NK-92 (cell line): Measurements from ENCODE around the gene ZNF235.
"Not testable (repeated sequence)": the region's sequence is repeated elsewhere in the genome, so short reads cannot be mapped to it uniquely, and the experiment has no call there.

Experiments used
- DNase-seq: peaks from one replicate; lab custom pipeline; 2025; ENCODE audit not compliant: unreplicated experiment; lab: John Stamatoyannopoulos, UW

Gene ZNF235

GRCh38 chr19:44304659-44305193 lies at the start of gene ZNF235:
Gene ZNF235, minus strand, starts transcription at chr19:44305025. Its CDS starts 1,621 bp downstream, at chr19:44303404.
- no peak for DNase-seq

GRCh38 chr19:44346556-44346955 lies 41.7 kb upstream of the ZNF235 start:
- DNase-seq, result no peak

DNA sequence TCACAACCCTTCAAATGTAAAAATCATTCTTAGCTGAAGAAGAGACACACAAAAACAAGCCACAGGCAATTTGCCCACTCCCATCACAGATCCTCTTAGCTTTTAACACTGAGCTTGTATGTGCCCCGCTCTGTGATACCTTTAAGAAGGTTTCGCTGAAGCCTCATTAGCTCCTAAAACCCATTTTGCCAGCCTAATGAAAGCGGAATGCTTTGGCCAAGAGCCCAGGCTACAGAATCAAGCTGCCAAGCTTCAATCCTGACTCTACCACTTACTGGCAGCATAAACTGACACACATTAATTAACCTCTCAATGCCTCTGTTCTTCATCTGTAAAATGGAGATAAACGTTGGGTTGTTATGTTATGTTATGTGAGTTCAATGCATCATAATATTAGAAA lies 41.1 kb upstream of the ZNF235 start:
- no peak for DNase-seq

DNA sequence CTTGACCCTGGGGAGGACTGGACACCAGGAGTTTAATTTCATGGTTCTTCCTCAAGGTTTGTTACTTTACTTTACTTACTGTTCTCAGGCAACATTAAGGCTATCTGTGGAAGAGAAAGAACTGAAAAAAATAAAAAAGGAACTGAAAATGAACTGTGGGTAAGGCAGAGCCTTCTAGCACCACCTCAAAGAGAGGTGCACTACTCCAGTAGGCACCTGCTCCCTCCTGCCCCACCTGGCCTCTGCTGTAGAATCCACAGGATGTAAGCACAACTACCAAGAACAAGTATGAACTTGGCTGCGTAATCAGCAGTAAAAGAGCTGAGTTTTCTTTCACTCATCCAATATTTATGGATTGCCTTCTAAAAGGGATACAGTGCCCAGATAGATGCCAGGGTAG lies 39.4 kb upstream of the ZNF235 start:
- DNase-seq, result no peak

DNA sequence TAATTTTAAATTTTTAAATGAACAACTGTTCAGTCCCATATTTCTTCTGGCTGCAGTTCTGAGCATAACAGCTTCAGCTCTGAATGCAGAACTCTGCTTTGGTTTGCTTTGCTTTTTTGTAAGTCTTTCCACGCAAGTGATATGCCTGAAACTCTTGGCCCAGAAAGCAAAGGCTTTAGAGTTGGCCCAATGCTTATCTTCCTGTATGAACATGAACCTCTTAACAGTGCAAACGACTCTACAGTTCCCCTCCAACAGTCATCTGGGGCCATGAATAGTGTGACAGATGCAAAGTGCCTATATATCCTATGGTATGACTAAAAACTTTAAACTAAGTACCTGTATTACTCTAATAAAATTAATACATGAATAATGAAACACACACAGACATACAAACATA lies 37.0 kb upstream of the ZNF235 start:
- no peak for DNase-seq

DNA sequence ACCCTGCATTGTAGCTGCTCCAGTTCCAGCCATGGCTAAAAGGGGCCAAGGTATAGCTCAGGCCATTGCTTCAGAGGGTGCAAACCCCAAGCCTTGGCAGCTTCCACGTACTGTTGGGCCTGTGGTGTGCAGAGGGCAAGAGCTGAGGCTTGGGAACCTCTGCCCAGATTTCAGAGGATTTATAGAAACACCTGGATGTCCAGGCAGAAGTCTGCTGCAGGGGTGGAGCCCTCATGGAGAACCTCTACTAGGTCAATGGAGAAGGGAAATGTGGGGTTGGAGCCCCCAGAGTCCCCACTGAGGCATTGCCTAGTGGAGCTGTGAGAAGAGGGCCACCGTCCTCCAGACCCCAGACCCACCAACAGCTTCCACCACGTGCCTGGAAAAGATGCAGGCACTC lies 29.8 kb upstream of the ZNF235 start:
- not testable (repeated sequence) for DNase-seq

DNA sequence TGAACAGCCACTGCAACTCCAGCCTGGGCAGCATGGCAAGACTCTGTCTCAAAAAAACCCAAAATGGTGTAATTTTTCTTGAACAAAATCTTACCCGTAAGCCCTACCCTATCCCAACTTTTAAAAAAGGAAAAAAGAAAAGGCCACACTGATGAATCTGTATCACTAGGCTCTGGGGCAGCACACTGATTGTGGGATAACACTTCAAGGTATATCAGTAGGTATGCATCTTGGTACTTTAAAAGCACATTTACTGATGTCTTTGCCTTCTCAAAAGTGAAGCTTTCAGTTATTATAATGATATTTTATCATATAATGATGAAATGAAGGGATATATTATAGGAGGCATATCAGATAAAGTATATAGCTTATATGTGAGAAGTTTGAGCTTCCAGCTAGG lies 27.3 kb upstream of the ZNF235 start:
- DNase-seq, result no peak

GRCh38 chr19:44315883-44316282 lies 11.1 kb upstream of the ZNF235 start:
- DNase-seq, result no peak

GRCh38 chr19:44313231-44313630 lies 8.4 kb upstream of the ZNF235 start:
- no peak for DNase-seq

DNA sequence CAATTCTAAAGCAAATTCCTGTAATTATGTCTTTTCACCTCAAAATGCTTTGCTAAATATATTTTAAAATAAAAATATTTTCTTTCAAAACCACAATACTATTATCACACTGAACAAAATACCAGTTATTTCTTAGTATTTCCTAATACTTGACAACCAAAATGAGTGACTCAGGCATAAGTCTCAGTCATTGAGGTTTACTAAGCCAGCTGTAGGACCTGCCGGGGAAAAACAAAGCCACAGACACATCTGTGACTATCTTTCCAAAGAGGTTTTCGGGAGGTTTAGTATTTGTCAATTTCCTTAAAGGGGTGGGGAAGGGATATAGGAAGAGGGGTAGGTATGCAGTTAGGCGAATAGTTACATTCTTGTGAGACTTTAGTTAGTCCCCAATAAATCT lies 3.2 kb upstream of the ZNF235 start:
- no peak for DNase-seq

- DNase-seq, result no peak
Measured at GRCh38 chr19:44306283-44306682, 1.5 kb upstream of the ZNF235 start.

DNA sequence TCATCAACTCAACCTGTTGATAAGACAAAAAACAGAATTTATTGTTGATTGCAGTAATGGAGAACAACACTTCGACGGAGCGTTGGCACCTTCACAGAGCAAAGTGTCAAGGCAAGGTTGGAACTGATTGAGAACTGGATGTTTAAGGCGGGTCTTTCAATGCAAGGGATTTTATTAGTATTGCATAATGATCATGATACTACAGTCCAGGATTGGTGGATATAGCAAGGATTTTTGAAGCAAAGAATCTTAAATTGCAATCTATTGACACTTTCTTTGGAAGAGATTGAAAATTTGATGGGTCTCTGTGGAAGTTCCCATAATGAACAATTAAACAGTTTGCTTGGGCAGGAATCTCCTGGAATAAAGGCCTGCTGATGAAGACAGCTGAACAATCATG lies 632 bp upstream of the ZNF235 start:
- DNase-seq, result no peak

GRCh38 chr19:44303976-44304568 lies 753 bp downstream of the ZNF235 start:
- no peak for DNase-seq

DNA sequence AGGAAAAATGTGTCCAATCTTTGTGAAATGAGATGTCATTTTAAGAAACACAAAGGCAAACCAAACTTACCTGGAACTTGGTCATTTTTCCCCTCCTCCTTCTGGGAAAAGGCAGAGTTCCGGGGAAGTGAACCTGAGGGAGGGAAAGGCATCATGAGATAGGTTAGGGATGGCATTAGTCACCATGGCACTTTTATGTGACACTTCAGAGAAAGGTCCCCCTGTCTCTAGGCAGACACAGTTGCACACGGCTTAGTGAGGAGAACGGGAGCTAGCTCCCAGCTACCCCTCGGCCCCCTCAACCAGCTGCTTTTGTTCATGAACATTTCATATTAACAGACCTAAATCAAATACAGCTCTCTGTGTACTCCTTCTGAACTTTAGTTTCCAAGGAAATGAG lies 1.5 kb downstream of the ZNF235 start:
- no peak for DNase-seq

DNA sequence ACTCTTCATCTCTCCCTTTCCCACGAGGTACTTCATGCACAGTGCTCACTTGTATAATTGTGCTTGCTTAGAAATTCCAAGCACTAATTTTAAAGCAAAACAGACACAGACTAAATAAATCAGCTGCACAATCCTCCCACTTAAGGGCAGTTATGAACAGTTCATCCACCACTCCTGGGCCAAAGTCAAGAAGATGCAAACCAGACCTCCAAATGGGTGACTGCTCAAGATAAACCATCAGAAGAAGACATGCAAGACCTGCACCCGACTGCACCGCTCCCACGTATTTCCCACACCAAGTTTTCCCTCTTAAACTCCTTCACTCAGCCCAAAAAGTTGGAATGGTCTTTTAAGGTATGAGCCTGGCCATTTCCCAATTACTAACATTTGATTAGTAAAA lies 19.9 kb downstream of the ZNF235 start:
- DNase-seq, result no peak

GRCh38 chr19:44282846-44283245 lies 22.0 kb downstream of the ZNF235 start:
- no peak for DNase-seq

- DNase-seq, result no peak
Measured at GRCh38 chr19:44280916-44281315, 23.9 kb downstream of the ZNF235 start.

GRCh38 chr19:44278181-44278690 lies 26.6 kb downstream of the ZNF235 start:
- no peak for DNase-seq

- DNase-seq, result no peak
Measured at GRCh38 chr19:44277331-44277730, 27.5 kb downstream of the ZNF235 start.

DNA sequence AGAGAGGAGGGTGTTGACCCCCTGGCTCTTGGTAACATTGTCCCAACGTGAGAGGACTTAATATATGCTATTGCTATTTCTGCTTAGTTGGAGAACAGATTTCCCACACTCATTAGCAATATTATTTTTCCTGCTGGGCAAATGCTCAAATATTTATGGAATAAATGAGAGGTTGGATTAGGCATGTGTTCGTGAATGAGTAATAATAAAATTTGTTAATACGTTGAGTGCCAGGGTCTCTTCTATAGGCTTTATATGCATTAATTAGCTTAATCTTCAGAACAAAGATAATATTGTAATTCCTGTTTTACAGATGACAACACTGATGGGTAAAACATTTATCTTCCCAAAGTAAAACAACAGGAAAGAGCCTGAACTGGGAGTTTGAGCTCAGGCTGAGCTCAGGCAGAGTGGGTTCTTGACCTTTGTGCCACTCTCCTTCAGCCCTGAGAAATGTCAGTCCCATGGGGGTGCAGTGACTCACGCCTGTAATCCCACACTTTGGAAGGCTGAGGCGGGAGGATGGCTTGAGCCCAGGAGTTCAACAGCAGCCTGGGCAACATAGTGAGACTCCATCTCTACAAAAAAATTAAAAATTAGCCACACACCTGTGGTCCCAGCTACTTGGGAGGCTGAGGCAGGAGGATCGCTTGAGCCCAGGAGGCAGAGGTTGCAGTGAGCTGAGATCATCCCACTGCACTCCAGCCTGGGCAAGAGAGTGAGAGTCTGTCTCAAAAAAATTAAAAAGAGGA lies 44.0 kb downstream of the ZNF235 start:
- DNase-seq, result no peak

DNA sequence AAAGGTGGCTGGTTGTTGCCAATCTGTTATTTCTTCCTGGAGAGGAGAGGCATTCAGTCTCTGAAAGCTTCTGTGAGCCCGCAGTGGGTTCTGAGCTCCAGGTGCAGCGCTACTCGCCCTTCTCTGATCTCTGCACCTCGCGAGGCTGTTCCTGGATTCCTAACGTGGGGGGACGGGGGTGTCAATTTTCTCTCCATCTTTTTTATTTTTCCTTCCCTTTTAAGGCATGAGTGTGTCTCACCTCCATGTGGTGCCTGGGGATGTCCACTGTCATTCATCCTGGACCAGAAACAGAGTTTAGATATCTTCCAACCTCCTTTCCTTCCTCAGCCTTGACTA lies 44.5 kb downstream of the ZNF235 start:
- DNase-seq, result no peak

DNA sequence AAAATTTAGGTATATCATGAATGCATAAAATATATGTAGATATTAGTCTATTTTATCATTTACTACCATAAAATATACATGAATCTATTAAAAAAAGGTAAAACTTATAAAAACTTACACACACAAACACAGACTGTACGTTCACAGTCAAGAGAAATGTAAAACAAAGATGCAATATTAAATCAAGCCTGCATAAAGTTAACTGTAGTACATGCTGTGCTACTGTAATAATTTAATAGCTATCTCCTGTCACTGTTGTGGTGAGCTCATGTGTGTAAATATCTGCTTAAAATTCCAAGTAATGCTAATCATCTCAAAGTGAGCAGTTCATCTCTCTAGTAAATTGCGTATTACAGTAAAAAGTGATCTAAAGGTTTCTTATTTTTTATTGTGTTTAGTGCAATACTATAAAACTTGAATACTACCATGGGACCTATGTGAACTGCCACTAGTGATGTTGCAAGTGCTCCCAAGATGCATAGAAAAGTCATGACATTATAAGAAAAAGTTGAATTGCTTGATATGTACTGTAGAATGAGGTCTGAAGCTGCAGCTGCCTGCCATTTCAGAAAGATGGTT lies 45.9 kb downstream of the ZNF235 start:
- DNase-seq, result no peak
